Epithelial cell of prostate (primary cell): Measurements from ENCODE around the gene PGK2.

ENCODE experiments used
- DNase-seq: peaks from one replicate; pipeline ENCODE4 v3.0.0-alpha.2; 2011; ENCODE audit warnings: low read depth, low spot score
- H3K27ac ChIP-seq: fragments of 450-650 bp; 2 replicates; pipeline ENCODE4 v1.5.1; 2017; ENCODE audit warnings: mild to moderate bottlenecking

PGK2 gene

DNA sequence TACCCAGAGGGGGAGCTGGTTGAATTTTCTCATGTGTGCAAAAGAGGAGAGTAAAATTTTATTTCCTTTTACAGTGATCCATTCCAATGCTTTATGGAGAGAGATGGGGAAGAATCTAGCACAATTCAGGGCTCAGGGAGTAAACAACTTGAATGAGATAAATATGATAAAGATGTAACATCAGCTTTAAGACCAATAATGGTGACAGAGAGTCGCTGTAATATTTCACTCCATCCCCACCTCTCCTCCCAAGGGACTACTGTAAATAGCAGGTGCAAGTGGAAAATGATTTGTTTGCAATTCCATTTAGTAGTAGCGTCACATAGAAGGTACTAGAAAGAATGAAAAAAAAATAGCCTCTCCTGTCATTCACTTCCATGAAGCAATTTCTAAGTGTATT, 47.7 kb downstream of the PGK2 start:
- no peak overlapping the region for H3K27ac ChIP-seq
- DNase-seq, result no peak

DNA sequence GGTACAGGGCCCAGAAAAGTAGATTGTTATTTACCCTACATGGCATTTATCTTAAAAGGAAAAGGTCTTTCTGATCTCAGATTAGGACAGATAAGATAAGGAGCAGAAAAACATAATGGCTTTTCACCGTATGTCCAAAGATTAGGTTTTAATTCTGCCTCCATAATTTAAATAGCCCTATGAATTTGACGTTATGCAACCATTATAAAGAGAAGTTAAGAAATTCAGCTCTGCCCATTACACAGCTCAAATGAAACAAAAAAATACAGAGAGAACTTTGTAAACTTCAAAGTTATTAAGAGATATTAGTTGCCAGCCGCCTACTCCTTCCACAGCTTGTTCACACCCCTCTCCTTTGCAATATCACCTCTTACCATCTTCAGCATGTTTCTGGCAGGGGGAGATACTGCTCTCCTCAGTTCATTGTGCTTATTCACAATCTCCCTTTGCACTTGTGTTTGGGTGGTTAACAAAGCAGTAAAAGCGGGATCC, 51.0 kb downstream of the PGK2 start:
- no peak overlapping the region for H3K27ac ChIP-seq

More for the DNA sequence above, 51.0 kb downstream of the PGK2 start:
- DNase-seq, result no peak
